DOHH2 (cell line): ENCODE data around the gene HRCT1.

ENCODE experiments used
- H3F3A ChIP-seq: fragments of 200-600 bp; sonication (generic), shearing (Covaris generic); 2 replicates; pipeline ENCODE4 v1.6.0; 2016; ENCODE audit warnings: antibody characterized with exemption, mild to moderate bottlenecking; ENCODE audit not compliant: control insufficient read depth, insufficient read depth
- H3K27ac ChIP-seq: fragments of 200-600 bp; sonication (generic); 2 replicates; pipeline ENCODE4 v1.5.1; 2014; ENCODE audit warnings: low read depth, mild to moderate bottlenecking, low read length, moderate library complexity
- H3K27me3 ChIP-seq: fragments of 200-600 bp; sonication (generic); 2 replicates; pipeline ENCODE4 v1.6.1; 2014; ENCODE audit warnings: mild to moderate bottlenecking, low read length, mixed read lengths; ENCODE audit not compliant: control insufficient read depth
- H3K36me3 ChIP-seq: fragments of 200-600 bp; sonication (generic); 2 replicates; pipeline ENCODE4 v1.6.1; 2014; ENCODE audit warnings: mild to moderate bottlenecking, low read length, moderate library complexity, mixed read lengths; ENCODE audit not compliant: control insufficient read depth
- H3K4me1 ChIP-seq: fragments of 200-600 bp; sonication (generic); 2 replicates; pipeline ENCODE4 v1.6.1; 2014; ENCODE audit warnings: mild to moderate bottlenecking, low read length, mixed read lengths; ENCODE audit not compliant: control insufficient read depth
- H3K4me2 ChIP-seq: fragments of 200-600 bp; sonication (generic); 2 replicates; pipeline ENCODE4 v1.6.0; 2014; ENCODE audit warnings: mild to moderate bottlenecking, low read length, moderate library complexity
- H3K4me3 ChIP-seq: fragments of 200-600 bp; sonication (generic); 2 replicates; pipeline ENCODE4 v1.5.1; 2014; ENCODE audit warnings: mild to moderate bottlenecking, low read length, mixed read lengths
- H3K79me2 ChIP-seq: fragments of 200-600 bp; sonication (generic); 2 replicates; pipeline ENCODE4 v1.6.1; 2014; ENCODE audit warnings: mild to moderate bottlenecking, low read length, mixed read lengths; ENCODE audit not compliant: control insufficient read depth
- H3K9me2 ChIP-seq: fragments of 200-600 bp; sonication (generic); replicated peaks from 2 replicates; pipeline ENCODE4 v1.6.1; 2014; ENCODE audit warnings: mild to moderate bottlenecking, low read length, mixed read lengths; ENCODE audit not compliant: control insufficient read depth
- H3K9me3 ChIP-seq: fragments of 200-600 bp; sonication (generic); 2 replicates; pipeline ENCODE4 v1.6.1; 2014; ENCODE audit warnings: antibody characterized with exemption, low read length, mixed read lengths; ENCODE audit not compliant: control insufficient read depth, insufficient read depth
- H4K20me1 ChIP-seq: fragments of 200-600 bp; sonication (generic); 2 replicates; pipeline ENCODE4 v1.6.0; 2014; ENCODE audit warnings: low read depth, mild to moderate bottlenecking, antibody characterized with exemption, low read length, moderate library complexity; ENCODE audit not compliant: control insufficient read depth, insufficient read depth
- EZH2phosphoT487 ChIP-seq: fragments of 200-600 bp; sonication (generic); IDR thresholded peaks from 2 replicates; pipeline ENCODE4 v1.6.1; 2017; ENCODE audit warnings: borderline replicate concordance, mild to moderate bottlenecking, antibody characterized with exemption, low read length, moderate library complexity, mixed read lengths
- TF ChIP-seq, protein P1 (sequence below): fragments of 200-600 bp; sonication (generic); IDR thresholded peaks from one replicate; pipeline ENCODE4 v1.5.1; 2014; ENCODE audit warnings: antibody characterized with exemption, mild to moderate bottlenecking, low read depth, low read length; ENCODE audit not compliant: poor library complexity, severe bottlenecking

The HRCT1 gene

GRCh38 chr9:35945341-35946018 is 39.5 kb downstream of the HRCT1 start:
- Histone ChIP-seq H3K36me3 (no peaks in the 10 kb centered on the region), H3K79me2 (no peaks in the 10 kb centered on the region), H3K27me3 (no peaks in the 10 kb centered on the region), H3K9me3 (no peaks in the 10 kb centered on the region), H3K4me3 (peak overlapping the region; percentile 30), H3K27ac (no peak overlapping the region), H3K4me1 (peaks cover 25% of the 10 kb centered on the region), H3K4me2 (peak overlapping the region; percentile 35), H4K20me1 (no peaks in the 10 kb centered on the region), H3K9me2 (no peaks in the 10 kb centered on the region), H3F3A (0 out of 2 replicates have a peak, but pooled peaks cover 5% of the 10 kb centered on the region)
- TF ChIP-seq, protein P1, sequence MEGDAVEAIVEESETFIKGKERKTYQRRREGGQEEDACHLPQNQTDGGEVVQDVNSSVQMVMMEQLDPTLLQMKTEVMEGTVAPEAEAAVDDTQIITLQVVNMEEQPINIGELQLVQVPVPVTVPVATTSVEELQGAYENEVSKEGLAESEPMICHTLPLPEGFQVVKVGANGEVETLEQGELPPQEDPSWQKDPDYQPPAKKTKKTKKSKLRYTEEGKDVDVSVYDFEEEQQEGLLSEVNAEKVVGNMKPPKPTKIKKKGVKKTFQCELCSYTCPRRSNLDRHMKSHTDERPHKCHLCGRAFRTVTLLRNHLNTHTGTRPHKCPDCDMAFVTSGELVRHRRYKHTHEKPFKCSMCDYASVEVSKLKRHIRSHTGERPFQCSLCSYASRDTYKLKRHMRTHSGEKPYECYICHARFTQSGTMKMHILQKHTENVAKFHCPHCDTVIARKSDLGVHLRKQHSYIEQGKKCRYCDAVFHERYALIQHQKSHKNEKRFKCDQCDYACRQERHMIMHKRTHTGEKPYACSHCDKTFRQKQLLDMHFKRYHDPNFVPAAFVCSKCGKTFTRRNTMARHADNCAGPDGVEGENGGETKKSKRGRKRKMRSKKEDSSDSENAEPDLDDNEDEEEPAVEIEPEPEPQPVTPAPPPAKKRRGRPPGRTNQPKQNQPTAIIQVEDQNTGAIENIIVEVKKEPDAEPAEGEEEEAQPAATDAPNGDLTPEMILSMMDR, result peak; percentile 86
- no peak for TF ChIP-seq EZH2phosphoT487

- H3K27ac ChIP-seq, result no peak overlapping the region
Observed at GRCh38 chr9:35948451-35948850, 42.4 kb downstream of the HRCT1 start.

DNA sequence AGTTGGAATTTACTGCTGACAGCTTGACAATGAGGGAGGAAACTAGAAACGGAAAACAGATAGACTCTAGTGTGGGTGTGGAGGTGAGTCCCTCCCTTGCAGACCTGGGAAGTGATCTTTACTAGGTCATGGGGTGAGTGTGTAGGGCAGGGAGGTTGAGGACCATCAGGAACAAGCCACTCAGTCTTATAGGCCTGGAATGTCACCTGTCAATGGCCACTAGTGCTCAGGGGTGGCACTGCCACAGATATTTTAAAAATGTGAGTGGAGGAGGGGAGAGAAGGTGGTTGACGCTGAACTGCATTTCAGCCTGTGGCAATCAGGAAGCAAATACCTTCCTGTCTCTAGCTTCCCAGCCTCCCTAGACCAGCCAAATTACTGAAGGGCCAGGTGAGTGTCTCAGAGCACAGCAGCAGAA is 42.9 kb downstream of the HRCT1 start:
- peaks cover 19% of the 10 kb centered on the region for H3K4me1 ChIP-seq
- no peak for TF ChIP-seq EZH2phosphoT487
- TF ChIP-seq, protein P1, result no peak
- no peaks in the 10 kb centered on the region for H3K79me2 ChIP-seq
- H4K20me1 ChIP-seq, result no peaks in the 10 kb centered on the region
- H3K4me2 ChIP-seq, result no peak overlapping the region
- H3K4me3 ChIP-seq, result no peak overlapping the region
- H3K36me3 ChIP-seq, result no peaks in the 10 kb centered on the region
- H3K9me3 ChIP-seq, result no peaks in the 10 kb centered on the region
- H3K27ac ChIP-seq, result no peak overlapping the region
- no peaks in the 10 kb centered on the region; the same call in 1 of the 2 replicates for H3K27me3 ChIP-seq
- H3K9me2 ChIP-seq, result no peaks in the 10 kb centered on the region
- H3F3A ChIP-seq, result 0 out of 2 replicates have a peak, but pooled peaks cover 4% of the 10 kb centered on the region

More at GRCh38 chr9:35948451-35948850, 42.4 kb downstream of the HRCT1 start:
- H3K27me3 ChIP-seq, result no peaks in the 10 kb centered on the region; the same call in 1 of the 2 replicates
- H3K4me2 ChIP-seq, result no peak overlapping the region
- TF ChIP-seq EZH2phosphoT487, result no peak
- TF ChIP-seq, protein P1, result no peak
- H3K4me1 ChIP-seq, result peaks cover 19% of the 10 kb centered on the region
- H3K4me3 ChIP-seq, result no peak overlapping the region
- no peaks in the 10 kb centered on the region for H3K36me3 ChIP-seq
- no peaks in the 10 kb centered on the region for H3K9me3 ChIP-seq
- no peaks in the 10 kb centered on the region for H3K9me2 ChIP-seq
- no peaks in the 10 kb centered on the region for H3K79me2 ChIP-seq
- H3F3A ChIP-seq, result 0 out of 2 replicates have a peak, but pooled peaks cover 5% of the 10 kb centered on the region
- no peaks in the 10 kb centered on the region for H4K20me1 ChIP-seq
